Panc1 (cell line): Measurements from ENCODE around the gene GMFB. TPM values are rescaled to one million over a fixed set of nuclear protein-coding genes. Genes with fewer than 3 reads are reported as not detected.

Source experiments
- ATAC-seq: fragments of 200-7000 bp; cut with Tn5 transposase; 2 replicates; pipeline ENCODE4 v1.9.1; 2020; ENCODE audit warnings: mild to moderate bottlenecking, moderate library complexity
- BruUV-seq: library from RNA; stranded (reverse); fragments of 400-500 nt; replicated peaks from 2 replicates; lab custom pipeline; 2021; lab: Mats Ljungman, UMichigan
- CTCF ChIA-PET: fragments of 300-600 bp; sonication (Branson Sonifier 250); formaldehyde crosslinking; loops from one replicate; lab custom pipeline; 2022; ENCODE audit warnings: antibody characterized with exemption; lab: Charles Lee
- POLR2A ChIA-PET: fragments of 300-600 bp; sonication (Branson Sonifier 250); formaldehyde crosslinking; loops from one replicate; lab custom pipeline; 2022; ENCODE audit warnings: antibody characterized with exemption; lab: Charles Lee
- DNase-seq: peaks from one replicate; pipeline ENCODE4 v3.0.0-alpha.2; 2010; ENCODE audit warnings: low read depth, low spot score
- H3K27ac ChIP-seq: 2 replicates; pipeline ENCODE4 v1.5.1; 2011; ENCODE audit warnings: mild to moderate bottlenecking, low read length, inconsistent platforms
- H3K27me3 ChIP-seq: fragments of 200-500 bp; sonication (Bioruptor generic); 2 replicates; pipeline ENCODE4 v1.6.0; 2014; ENCODE audit warnings: low read length, inconsistent platforms; ENCODE audit not compliant: control insufficient read depth, insufficient read depth
- H3K36me3 ChIP-seq: fragments of 200-500 bp; sonication (Bioruptor generic); 2 replicates; pipeline ENCODE4 v1.5.1; 2014; ENCODE audit warnings: inconsistent platforms, mild to moderate bottlenecking, low read length, moderate library complexity; ENCODE audit not compliant: control insufficient read depth, insufficient read depth
- H3K4me1 ChIP-seq: 2 replicates; pipeline ENCODE4 v1.5.1; 2011; ENCODE audit warnings: inconsistent platforms, mild to moderate bottlenecking, low read length, moderate library complexity; ENCODE audit not compliant: control insufficient read depth, insufficient read depth
- H3K4me3 ChIP-seq, 2 experiments: 2 replicates each; pipeline ENCODE4 v1.5.1; 2011 to 2012; ENCODE audit warnings: low read depth in 2 of 2, low read length in 2 of 2, mild to moderate bottlenecking in 2 of 2, inconsistent platforms in 1 of 2, moderate library complexity in 1 of 2
- H3K9me3 ChIP-seq: fragments of 200-500 bp; sonication (Bioruptor generic); 2 replicates; pipeline ENCODE4 v1.5.1; 2014; ENCODE audit warnings: low read depth, mild to moderate bottlenecking, inconsistent platforms, low read length, moderate library complexity; ENCODE audit not compliant: control insufficient read depth, insufficient read depth
- CTCF ChIP-seq: fragments of 450-650 bp; IDR thresholded peaks from 2 replicates; pipeline ENCODE4 v1.5.1; 2017; ENCODE audit warnings: mild to moderate bottlenecking
- POLR2AphosphoS5 ChIP-seq: IDR thresholded peaks from 2 replicates; pipeline ENCODE4 v1.6.1; 2012; ENCODE audit warnings: mild to moderate bottlenecking, low read depth, low read length, moderate library complexity
- REST ChIP-seq, 2 experiments: IDR thresholded peaks; 2 replicates each; pipeline ENCODE4 v1.6.1; 2011 to 2012; ENCODE audit warnings: low read depth in 2 of 2, control low read depth in 1 of 2, low read length in 1 of 2, mild to moderate bottlenecking in 1 of 2, moderate library complexity in 1 of 2; ENCODE audit not compliant: insufficient read depth in 1 of 2
- SIN3A ChIP-seq: IDR thresholded peaks from 2 replicates; pipeline ENCODE4 v1.6.1; 2012; ENCODE audit warnings: low read depth, mild to moderate bottlenecking, low read length, moderate library complexity, borderline replicate concordance; ENCODE audit not compliant: insufficient read depth
- TCF7L2 ChIP-seq: IDR thresholded peaks from 2 replicates; pipeline ENCODE4 v1.6.1; 2011; ENCODE audit warnings: mild to moderate bottlenecking, low read depth, low read length, inconsistent platforms
- in situ Hi-C: cut with HindIII; loops from 2 replicates; pipeline ENCODE4 v1.10.0; 2016; ENCODE audit warnings: low sequenced_read_pairs, low pct_unique_long_range_greater_than_20kb
- intact Hi-C: fragments of 100-400 bp; cut with micrococcal nuclease; formaldehyde crosslinking; loops from one replicate; pipeline ENCODE4 v1.10.0; 2022; ENCODE audit not compliant: unreplicated experiment
- total RNA-seq: library from RNA; stranded (reverse); gene quantifications from one replicate; pipeline ENCODE4 v1.2.1, GENCODE V29; 2021; ENCODE audit not compliant: unreplicated experiment

The GMFB gene
- total RNA-seq, 1 experiment from 2014 or later, result 54.2 TPM

- no peaks in the 10 kb centered on the region for H3K4me1 ChIP-seq
- ATAC-seq (no peak), DNase-seq (no peak)
- no TSS peak for BruUV-seq
- intact Hi-C loops (no loop called here), in situ Hi-C loops (no loop called here)
- peaks cover 17% of the 10 kb centered on the region for H3K36me3 ChIP-seq
- TF ChIP-seq REST (IDR thresholded peaks at IDR 0.05; ENCODE audit: insufficient read depth in 1 of 2, low read depth in 2 of 2, low read length in 1 of 2) (no peak), CTCF (no peak), TCF7L2 (no peak), POLR2AphosphoS5 (no peak), SIN3A (no peak)
- CTCF ChIA-PET, result no interaction called here
- no peaks in the 10 kb centered on the region for H3K27me3 ChIP-seq
- H3K4me3 ChIP-seq, result no peak overlapping the region
- H3K27ac ChIP-seq, result no peak overlapping the region
- H3K9me3 ChIP-seq, result no peaks in the 10 kb centered on the region
- POLR2A ChIA-PET, result no interaction called here
Measured at GRCh38 chr14:54478636-54479215, 10.1 kb downstream of the GMFB start.

GRCh38 chr14:54475911-54476310 lies 12.9 kb downstream of the GMFB start:
- Histone ChIP-seq H3K27me3 (no peaks in the 10 kb centered on the region), H3K4me1 (no peaks in the 10 kb centered on the region), H3K9me3 (no peaks in the 10 kb centered on the region), H3K4me3 (no peak overlapping the region), H3K36me3 (peaks cover 7% of the 10 kb centered on the region), H3K27ac (no peak overlapping the region)
- ChIA-PET POLR2A (no interaction called here), CTCF (no interaction called here)
- no peak for TF ChIP-seq TCF7L2
- TF ChIP-seq CTCF, result no peak
- TF ChIP-seq SIN3A, result no peak
- no peak for TF ChIP-seq POLR2AphosphoS5
- intact Hi-C loops, result no loop called here
- DNase-seq (no peak), ATAC-seq (no peak)
- in situ Hi-C loops, result no loop called here
- no TSS peak for BruUV-seq
